SW 1271 (cell line): ENCODE measurements around the gene XXYLT1.

Experiments
- DNase-seq, 2 experiments: peaks; one replicate each; lab custom pipeline; 2025; lab: John Stamatoyannopoulos, UW

XXYLT1 gene

GRCh38 chr3:195267096-195267495, 3.9 kb downstream of the XXYLT1 start:
- DNase-seq: no peak

- no peak for DNase-seq
These were observed 4.5 kb downstream of the XXYLT1 start for GRCh38 chr3:195266428-195266827.

- DNase-seq: no peak
These were observed 5.5 kb downstream of the XXYLT1 start for GRCh38 chr3:195265363-195265976.

GRCh38 chr3:195263925-195264600, 6.9 kb downstream of the XXYLT1 start:
- DNase-seq: no peak

GRCh38 chr3:195263193-195263924, 7.6 kb downstream of the XXYLT1 start:
- no peak for DNase-seq

GRCh38 chr3:195261925-195262324, 9.0 kb downstream of the XXYLT1 start:
- DNase-seq: no peak

GRCh38 chr3:195260280-195260905, 10.6 kb downstream of the XXYLT1 start:
- DNase-seq: peak in 1 of 2 experiments; percentile 40

GRCh38 chr3:195259475-195260279, 11.3 kb downstream of the XXYLT1 start:
- DNase-seq: peak; percentile 63 to 69

- no peak for DNase-seq
These were observed 11.8 kb downstream of the XXYLT1 start for GRCh38 chr3:195259154-195259474.

- DNase-seq: no peak
These were observed 12.4 kb downstream of the XXYLT1 start for GRCh38 chr3:195258449-195259153.

- DNase-seq: no peak
These were observed 13.2 kb downstream of the XXYLT1 start for GRCh38 chr3:195257454-195258448.

GRCh38 chr3:195256639-195257453, 14.1 kb downstream of the XXYLT1 start:
- DNase-seq: no peak

- no peak for DNase-seq
These were observed 15.1 kb downstream of the XXYLT1 start for GRCh38 chr3:195255571-195256501.

GRCh38 chr3:195255176-195255500, 15.8 kb downstream of the XXYLT1 start:
- DNase-seq: no peak

- DNase-seq: no peak
These were observed 16.3 kb downstream of the XXYLT1 start for GRCh38 chr3:195254454-195255175.

- no peak for DNase-seq
These were observed 17.0 kb downstream of the XXYLT1 start for GRCh38 chr3:195253923-195254432.

GRCh38 chr3:195251336-195252065, 19.5 kb downstream of the XXYLT1 start:
- DNase-seq: no peak
